ENCODE results near the gene PEAK3. TPM values are rescaled to one million over a fixed set of nuclear protein-coding genes. Genes with fewer than 3 reads are reported as not detected.

The PEAK3 gene
- total and polyA plus RNA-seq, 10 of the 15 experiments (the other 5 are each of a cell fraction or from before 2014, with no cell fraction given): 0.03 to 0.10 (median 0.05) TPM; not detected in 7

- TF ChIP-seq PRDM15 (CRISPR knock-in tag; IDR thresholded peaks at IDR 0.05): no peak
These were observed 55.1 kb downstream of the PEAK3 start (continued) for GRCh38 chr19:2226840-2227360.

GRCh38 chr19:2226051-2226839, 55.7 kb downstream of the PEAK3 start:
- WGBS (ENCODE audit: insufficient coverage, insufficient replicate concordance, low lambda C conversion rate, missing lambda C conversion rate): 96% methylated on average over 58 of the region's 59 CpGs

More at GRCh38 chr19:2226051-2226839, 55.7 kb downstream of the PEAK3 start:
- intact Hi-C loops (cut with micrococcal nuclease; ENCODE audit: unreplicated experiment): no loop called here
- Histone ChIP-seq H3K36me3 (ENCODE audit: control insufficient read depth in 2 of 2, insufficient read depth in 2 of 2, low read length in 1 of 2) (peaks cover 0 to 43% of the 10 kb centered on the region in 2 experiments; a peak in 3 of 4 replicates), H2AFZ (ENCODE audit: control insufficient read depth, low read depth, low read length) (no peak overlapping the region), H3K4me2 (ENCODE audit: control insufficient read depth, insufficient read depth) (no peak overlapping the region), H4K20me1 (ENCODE audit: control insufficient read depth, insufficient read depth) (no peaks in the 10 kb centered on the region), H3K4me3 (no peak overlapping the region), H3K9ac (ENCODE audit: control insufficient read depth, insufficient read depth, low read length) (no peak overlapping the region), H3K79me2 (ENCODE audit: control insufficient read depth, insufficient read depth, low read length) (no peaks in the 10 kb centered on the region), H3K27ac (ENCODE audit: control insufficient read depth, insufficient read depth) (no peak overlapping the region), H3K27me3 (replicated peaks in 1 of 2; ENCODE audit: control insufficient read depth in 2 of 2, insufficient read depth in 2 of 2, low read length in 1 of 2) (no peaks in the 10 kb centered on the region), H3K4me1 (ENCODE audit: control insufficient read depth, insufficient read depth, low read length) (no peaks in the 10 kb centered on the region; the same call in 1 of the 2 replicates), H3K9me3 (replicated peaks; ENCODE audit: control insufficient read depth, insufficient read depth, low read length) (no peaks in the 10 kb centered on the region)
- DNase-seq (ENCODE audit: low read depth, low spot score) (no peak), ATAC-seq (no peak), FAIRE-seq (no peak)
- SMC1A ChIA-PET (ENCODE audit: uncharacterized antibody, unreplicated experiment): no interaction called here
- RAD21 ChIA-PET (ENCODE audit: unreplicated experiment): interaction anchor here (0.6 to 1.5 kb wide), 2 partner anchors 10 to 208 kb away, joined by 3 to 4 read pairs; partner anchors contain the start of gene PLEKHJ1
- CTCF ChIA-PET: interaction anchor here (1.1 kb wide), 1 partner anchor 52 kb away, joined by 3 read pairs; no protein-coding TSS in a partner anchor
- POLR2A ChIA-PET: interaction anchor here (0.5 kb wide), 1 partner anchor 104 kb away, joined by 3 read pairs; no protein-coding TSS in a partner anchor
- in situ Hi-C loops (cut with MboI): no loop called here
- TF ChIP-seq POLR2A (IDR thresholded peaks at IDR 0.05; ENCODE audit: low read depth, low read length): 0 out of 2 replicates have a peak, but pooled peaks have one; percentile 6
- no peak for TF ChIP-seq NBN (IDR thresholded peaks at IDR 0.05)
- no TSS peak for BruUV-seq (replicated peaks)
